Tibial nerve (tissue), 4 donors: ENCODE results near the gene GPR6. TPM values are rescaled to one million over a fixed set of nuclear protein-coding genes. Genes with fewer than 3 reads are reported as not detected.

Source experiments
- DNase-seq, 2 donors: peaks; one replicate each; pipeline ENCODE4 v3.0.0-alpha.2; 2019; ENCODE audit warnings: low spot score in 2 of 2
- H3K27ac ChIP-seq, 4 donors: fragments of 200-600 bp; sonication (generic) in 3 of 4; one replicate each; pipeline ENCODE4 v1.5.1; 2017 to 2019; ENCODE audit warnings: mild to moderate bottlenecking in 1 of 4
- H3K27me3 ChIP-seq, 2 donors: fragments of 200-600 bp; sonication (generic) in 1 of 2; one replicate each; pipeline versions ENCODE4 v1.5.1 to v1.6.0; 2017 to 2019
- H3K36me3 ChIP-seq, 3 donors: fragments of 200-600 bp; sonication (generic); one replicate each; pipeline ENCODE4 v1.5.1; 2018 to 2019
- H3K4me1 ChIP-seq, 4 donors: fragments of 200-600 bp; sonication (generic) in 3 of 4; one replicate each; pipeline ENCODE4 v1.5.1; 2017 to 2019
- H3K4me3 ChIP-seq, 4 donors: fragments of 200-600 bp; sonication (generic) in 3 of 4; one replicate each; pipeline ENCODE4 v1.5.1; 2017 to 2019; ENCODE audit warnings: mild to moderate bottlenecking in 1 of 4, moderate library complexity in 1 of 4
- H3K9me3 ChIP-seq, 4 donors: fragments of 200-600 bp; sonication (generic) in 3 of 4; one replicate each; pipeline ENCODE4 v1.5.1; 2017 to 2019
- EP300 ChIP-seq, 2 donors: sonication (generic); formaldehyde crosslinking; IDR thresholded peaks; one replicate each; pipeline ENCODE4 v1.6.1; 2017; ENCODE audit warnings: antibody characterized with exemption in 2 of 2, mild to moderate bottlenecking in 1 of 2
- POLR2A ChIP-seq, 2 donors: fragments of 450-650 bp; IDR thresholded peaks; one replicate each; pipeline ENCODE4 v1.6.1; 2017; ENCODE audit warnings: antibody characterized with exemption in 2 of 2, mild to moderate bottlenecking in 2 of 2, moderate library complexity in 2 of 2
- WGBS, 2 donors: methylation state at CpG; one replicate each; pipeline ENCODE4 v1.1.5; 2018; 5-methylcytosine and 5-hydroxymethylcytosine counted together
- total RNA-seq, 4 donors: library from RNA; depleted of rRNA; stranded (reverse); fragments of >200 nt; gene quantifications; one replicate each; pipeline ENCODE4 v1.1.0, GENCODE V29; 2016
- TF ChIP-seq, protein P1 (sequence below), 5 experiments: fragments of 200-600 bp in 3 of 5; fragments of 450-650 bp in 2 of 5; sonication (generic) in 3 of 5; IDR thresholded peaks; one replicate each; pipeline ENCODE4 v1.5.1; 2016 to 2019; ENCODE audit warnings: antibody characterized with exemption in 5 of 5, mild to moderate bottlenecking in 3 of 5, moderate library complexity in 2 of 5

The GPR6 gene
- total RNA-seq, 4 donors from 2014 or later = not detected

DNA sequence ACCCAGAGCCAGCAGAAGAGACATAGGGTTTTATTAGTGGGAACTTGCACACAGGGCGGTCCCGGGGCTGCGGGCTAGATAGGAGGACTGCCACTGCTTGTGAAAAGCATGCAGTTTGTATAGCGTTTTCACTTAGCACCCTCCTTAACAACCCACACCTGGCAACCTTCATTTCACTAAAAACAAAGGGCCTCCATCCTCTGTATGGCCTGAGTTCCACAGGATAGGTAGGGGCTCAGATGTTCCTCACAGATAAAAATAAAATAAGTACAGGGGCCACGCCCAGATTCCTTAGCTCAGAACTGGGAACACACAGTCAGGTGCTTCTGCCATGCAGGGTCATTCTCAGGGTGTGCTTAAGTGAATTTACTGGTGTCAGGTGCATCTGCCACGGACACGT lies 39.8 kb downstream of the GPR6 start:
- no peaks in the 10 kb centered on the region for H3K27me3 ChIP-seq
- H3K9me3 ChIP-seq = no peaks in the 10 kb centered on the region
- H3K4me3 ChIP-seq = no peak overlapping the region
- no peak overlapping the region for H3K27ac ChIP-seq
- no peaks in the 10 kb centered on the region for H3K36me3 ChIP-seq
- 77% methylated on average over 7 of the region's 7 CpGs for WGBS, 2 donors
- no peak for TF ChIP-seq POLR2A (IDR thresholded peaks at IDR 0.05)
- TF ChIP-seq EP300 (IDR thresholded peaks at IDR 0.05) = no peak
- TF ChIP-seq, protein P1, sequence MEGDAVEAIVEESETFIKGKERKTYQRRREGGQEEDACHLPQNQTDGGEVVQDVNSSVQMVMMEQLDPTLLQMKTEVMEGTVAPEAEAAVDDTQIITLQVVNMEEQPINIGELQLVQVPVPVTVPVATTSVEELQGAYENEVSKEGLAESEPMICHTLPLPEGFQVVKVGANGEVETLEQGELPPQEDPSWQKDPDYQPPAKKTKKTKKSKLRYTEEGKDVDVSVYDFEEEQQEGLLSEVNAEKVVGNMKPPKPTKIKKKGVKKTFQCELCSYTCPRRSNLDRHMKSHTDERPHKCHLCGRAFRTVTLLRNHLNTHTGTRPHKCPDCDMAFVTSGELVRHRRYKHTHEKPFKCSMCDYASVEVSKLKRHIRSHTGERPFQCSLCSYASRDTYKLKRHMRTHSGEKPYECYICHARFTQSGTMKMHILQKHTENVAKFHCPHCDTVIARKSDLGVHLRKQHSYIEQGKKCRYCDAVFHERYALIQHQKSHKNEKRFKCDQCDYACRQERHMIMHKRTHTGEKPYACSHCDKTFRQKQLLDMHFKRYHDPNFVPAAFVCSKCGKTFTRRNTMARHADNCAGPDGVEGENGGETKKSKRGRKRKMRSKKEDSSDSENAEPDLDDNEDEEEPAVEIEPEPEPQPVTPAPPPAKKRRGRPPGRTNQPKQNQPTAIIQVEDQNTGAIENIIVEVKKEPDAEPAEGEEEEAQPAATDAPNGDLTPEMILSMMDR (IDR thresholded peaks at IDR 0.05) = no peak
- no peaks in the 10 kb centered on the region for H3K4me1 ChIP-seq
- DNase-seq = no peak

GRCh38 chr6:110018486-110018885 lies 40.4 kb downstream of the GPR6 start:
- H3K9me3 ChIP-seq = no peaks in the 10 kb centered on the region
- WGBS, 2 donors = 76 to 87% methylated on average over 5 of the region's 5 CpGs
- H3K27ac ChIP-seq = no peak overlapping the region
- H3K4me1 ChIP-seq = no peaks in the 10 kb centered on the region
- H3K27me3 ChIP-seq = no peaks in the 10 kb centered on the region
- TF ChIP-seq POLR2A (IDR thresholded peaks at IDR 0.05) = no peak
- TF ChIP-seq, protein P1 (IDR thresholded peaks at IDR 0.05) = no peak
- no peak for TF ChIP-seq EP300 (IDR thresholded peaks at IDR 0.05)
- H3K36me3 ChIP-seq = no peaks in the 10 kb centered on the region
- no peak for DNase-seq
- no peak overlapping the region for H3K4me3 ChIP-seq

GRCh38 chr6:110020888-110021287 lies 42.8 kb downstream of the GPR6 start:
- Histone ChIP-seq H3K27ac (no peak overlapping the region), H3K4me1 (no peaks in the 10 kb centered on the region), H3K27me3 (no peaks in the 10 kb centered on the region), H3K9me3 (no peaks in the 10 kb centered on the region), H3K36me3 (no peaks in the 10 kb centered on the region), H3K4me3 (no peak overlapping the region)
- DNase-seq = no peak
- 67 to 69% methylated on average over 3 of the region's 3 CpGs for WGBS, 2 donors
- TF ChIP-seq EP300 (IDR thresholded peaks at IDR 0.05) = no peak
- TF ChIP-seq, protein P1 (IDR thresholded peaks at IDR 0.05) = no peak
- no peak for TF ChIP-seq POLR2A (IDR thresholded peaks at IDR 0.05)

DNA sequence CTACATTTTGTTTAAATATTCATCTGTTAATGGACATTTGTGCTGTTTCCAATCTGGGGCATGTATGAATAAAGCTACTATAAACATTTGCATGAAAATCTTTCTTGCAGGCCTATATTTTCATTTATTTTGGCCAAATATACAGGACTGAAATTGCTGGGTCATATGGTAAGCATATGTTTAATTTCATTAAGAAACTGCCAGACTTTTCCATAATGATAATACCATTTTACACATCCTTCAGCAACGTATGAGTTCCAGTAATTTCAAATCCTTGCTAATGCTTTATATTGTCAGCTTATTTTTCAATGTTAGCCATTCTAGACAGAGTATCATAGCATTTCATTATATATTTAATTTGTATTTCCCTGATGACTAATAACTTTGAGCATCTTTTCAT lies 51.0 kb downstream of the GPR6 start:
- Histone ChIP-seq H3K36me3 (no peaks in the 10 kb centered on the region), H3K4me3 (no peak overlapping the region), H3K4me1 (no peaks in the 10 kb centered on the region), H3K9me3 (no peaks in the 10 kb centered on the region), H3K27me3 (no peaks in the 10 kb centered on the region), H3K27ac (no peak overlapping the region)
- no peak for DNase-seq
- WGBS, 2 donors = 55 to 71% methylated on average over 1 of the region's 1 CpG
- TF ChIP-seq, protein P1 (IDR thresholded peaks at IDR 0.05) = no peak
- TF ChIP-seq POLR2A (IDR thresholded peaks at IDR 0.05) = no peak

Other genes starting within 250 kb of the GPR6 start
- gene WASF1, start 201.4 kb downstream of the GPR6 start, total RNA-seq = 10 to 100 TPM in 1 of 4 donors, 1 to 10 TPM in 3; 8.0 to 11.7 (median 8.7) TPM
- 10 to 100 TPM; 16.2 to 19.3 (median 16.5) TPM for gene CDC40, start 202.1 kb downstream of the GPR6 start, total RNA-seq